Coronary artery (tissue), 2 donors: ENCODE measurements around the gene SNRNP200.
A peak's percentile ranks its signal among the peaks of the same experiment; 100 is the strongest.

Source experiments
- DNase-seq: peaks from one replicate; pipeline ENCODE4 v3.0.0-alpha.2; 2017; ENCODE audit warnings: low spot score
- H3K27ac ChIP-seq, 2 donors: fragments of 200-600 bp; sonication (generic); one replicate each; pipeline ENCODE4 v1.5.1; 2016 to 2019
- H3K4me3 ChIP-seq: fragments of 200-600 bp; sonication (generic); 2 replicates; pipeline ENCODE4 v1.5.1; 2016; ENCODE audit warnings: mild to moderate bottlenecking, moderate library complexity
- CTCF ChIP-seq: fragments of 200-600 bp; sonication (generic); IDR thresholded peaks from one replicate; pipeline ENCODE4 v1.5.1; 2019; ENCODE audit warnings: antibody characterized with exemption

SNRNP200 gene

GRCh38 chr2:96333708-96334107 lies 28.4 kb upstream of the SNRNP200 start:
- H3K27ac ChIP-seq = peak overlapping the region in 1 of 2 donors; percentile 10

GRCh38 chr2:96330407-96330806 lies 25.1 kb upstream of the SNRNP200 start:
- H3K4me3 ChIP-seq = no peak overlapping the region
- no peak overlapping the region for H3K27ac ChIP-seq
- no peak for DNase-seq
- no peak for TF ChIP-seq CTCF

More at GRCh38 chr2:96333708-96334107, 28.4 kb upstream of the SNRNP200 start:
- no peak for TF ChIP-seq CTCF
- DNase-seq = no peak
- H3K4me3 ChIP-seq = no peak overlapping the region

GRCh38 chr2:96329874-96330273 lies 24.5 kb upstream of the SNRNP200 start:
- no peak for TF ChIP-seq CTCF
- no peak for DNase-seq
- no peak overlapping the region for H3K4me3 ChIP-seq
- no peak overlapping the region for H3K27ac ChIP-seq

DNA sequence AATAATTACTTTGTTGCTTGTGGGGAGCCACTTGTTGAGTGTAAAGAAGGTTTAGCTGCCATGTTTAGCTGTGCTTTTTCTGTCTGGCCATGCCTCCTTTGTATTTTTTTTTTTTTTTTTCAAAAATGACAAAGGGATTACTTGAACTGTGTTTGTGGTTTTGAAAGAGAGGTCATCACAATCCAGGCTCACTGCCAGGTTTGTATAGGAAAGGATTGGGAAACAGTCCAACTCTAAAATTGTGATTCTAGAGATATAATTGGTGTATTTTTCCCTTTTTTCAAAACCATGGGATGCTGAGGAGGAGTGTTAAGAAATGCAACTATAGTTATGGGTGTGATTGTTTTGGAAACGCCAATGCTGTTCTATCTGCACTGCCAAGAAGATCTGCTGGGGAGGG lies 24.1 kb upstream of the SNRNP200 start:
- DNase-seq = no peak
- no peak for TF ChIP-seq CTCF
- Histone ChIP-seq H3K4me3 (no peak overlapping the region), H3K27ac (no peak overlapping the region)

DNA sequence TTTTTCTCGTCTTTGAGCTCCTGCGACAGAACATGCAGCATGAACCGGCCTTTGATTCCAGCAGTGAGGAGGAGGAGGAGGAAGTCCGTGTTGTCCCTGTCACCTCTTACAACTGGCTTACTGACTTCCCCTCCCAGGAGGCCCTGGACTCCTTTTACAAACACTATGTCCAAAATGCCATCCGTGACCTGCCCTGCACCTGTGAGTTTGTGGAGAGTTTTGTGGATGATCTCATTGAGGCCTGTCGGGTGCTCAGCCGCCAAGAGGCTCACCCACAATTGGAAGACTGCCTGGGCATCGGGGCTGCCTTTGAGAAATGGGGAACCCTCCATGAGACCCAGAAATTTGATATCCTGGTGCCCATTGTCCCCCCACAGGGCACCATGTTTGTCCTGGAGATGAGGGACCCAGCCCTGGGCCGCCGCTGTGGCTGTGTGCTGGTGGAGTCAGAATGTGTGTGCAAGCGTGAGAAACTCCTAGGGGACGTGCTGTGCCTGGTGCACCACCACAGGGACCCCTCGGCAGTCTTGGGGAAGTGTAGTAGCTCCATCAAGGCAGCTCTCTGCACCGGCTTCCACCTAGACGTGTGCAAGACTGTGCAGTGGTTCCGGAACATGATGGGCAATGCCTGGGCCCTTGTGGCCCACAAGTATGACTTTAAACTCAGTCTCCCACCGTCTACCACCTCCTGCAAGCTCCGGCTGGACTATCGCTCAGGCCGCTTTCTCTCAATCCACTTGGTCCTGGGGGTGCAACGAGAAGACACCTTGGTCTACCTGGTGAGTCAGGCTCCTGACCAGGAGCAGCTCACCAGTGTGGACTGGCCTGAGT lies 21.9 kb upstream of the SNRNP200 start:
- no peak for TF ChIP-seq CTCF
- H3K27ac ChIP-seq = no peak overlapping the region
- DNase-seq = no peak
- no peak overlapping the region for H3K4me3 ChIP-seq

DNA sequence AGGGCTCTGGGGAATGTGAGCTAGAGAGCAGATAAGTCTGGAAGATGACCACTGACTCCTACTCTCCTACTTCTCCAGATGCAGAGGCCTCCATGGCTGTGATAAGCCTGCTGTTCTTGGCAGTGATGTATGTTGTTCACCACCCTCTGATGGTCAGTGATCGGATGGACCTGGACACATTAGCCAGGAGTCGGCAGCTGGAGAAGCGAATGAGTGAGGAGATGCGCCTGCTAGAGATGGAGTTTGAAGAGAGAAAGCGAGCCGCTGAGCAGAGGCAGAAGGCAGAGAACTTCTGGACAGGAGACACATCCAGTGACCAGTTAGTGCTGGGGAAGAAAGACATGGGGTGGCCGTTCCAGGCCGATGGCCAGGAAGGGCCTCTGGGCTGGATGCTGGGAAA lies 21.2 kb upstream of the SNRNP200 start:
- DNase-seq = no peak
- Histone ChIP-seq H3K4me3 (no peak overlapping the region), H3K27ac (no peak overlapping the region)
- no peak for TF ChIP-seq CTCF

- H3K27ac ChIP-seq = peak overlapping the region in 1 of 2 donors; percentile 38
- TF ChIP-seq CTCF = no peak
- DNase-seq = no peak
Measured at GRCh38 chr2:96325884-96326255, 20.5 kb upstream of the SNRNP200 start.

More at GRCh38 chr2:96325884-96326255, 20.5 kb upstream of the SNRNP200 start:
- peak overlapping the region; percentile 75 for H3K4me3 ChIP-seq
